Measurements from ENCODE around the gene TICRR.
"Not testable (repeated sequence)": the region's sequence is repeated elsewhere in the genome, so short reads cannot be mapped to it uniquely, and the experiment has no call there.

The TICRR gene

DNA sequence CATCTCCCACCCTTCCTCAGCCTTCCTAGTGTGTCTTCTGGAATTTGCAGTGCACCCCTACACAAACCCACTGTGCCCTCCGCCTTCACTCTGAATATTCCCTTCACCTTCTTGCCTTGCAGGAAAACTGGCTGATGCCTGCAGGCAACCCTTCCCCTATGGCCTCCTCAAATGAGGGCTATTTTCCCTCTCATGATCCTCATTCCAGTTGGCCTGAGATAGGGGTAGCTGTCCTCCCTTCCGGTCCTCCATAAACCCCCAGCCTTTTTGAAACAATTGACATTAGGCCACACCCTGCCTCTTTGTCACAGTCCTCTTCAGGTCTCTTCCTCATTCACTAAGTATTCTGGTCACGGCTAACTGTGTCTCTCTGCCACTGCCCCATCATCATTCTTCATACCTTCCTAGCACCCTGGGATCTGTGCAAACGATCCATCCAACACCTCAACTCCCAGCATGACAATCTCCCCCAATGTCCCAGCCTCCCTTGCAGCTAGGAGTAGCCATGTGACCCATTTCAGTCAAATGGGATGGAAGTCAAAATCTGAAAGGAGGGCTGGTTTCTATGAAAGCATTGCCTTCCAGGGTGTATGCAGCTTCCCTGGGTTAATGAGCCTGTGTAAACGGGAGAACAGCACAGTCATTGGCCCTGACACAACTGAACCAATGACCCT, 8.5 kb upstream of the TICRR start:
- DNase-seq: no peak

DNA sequence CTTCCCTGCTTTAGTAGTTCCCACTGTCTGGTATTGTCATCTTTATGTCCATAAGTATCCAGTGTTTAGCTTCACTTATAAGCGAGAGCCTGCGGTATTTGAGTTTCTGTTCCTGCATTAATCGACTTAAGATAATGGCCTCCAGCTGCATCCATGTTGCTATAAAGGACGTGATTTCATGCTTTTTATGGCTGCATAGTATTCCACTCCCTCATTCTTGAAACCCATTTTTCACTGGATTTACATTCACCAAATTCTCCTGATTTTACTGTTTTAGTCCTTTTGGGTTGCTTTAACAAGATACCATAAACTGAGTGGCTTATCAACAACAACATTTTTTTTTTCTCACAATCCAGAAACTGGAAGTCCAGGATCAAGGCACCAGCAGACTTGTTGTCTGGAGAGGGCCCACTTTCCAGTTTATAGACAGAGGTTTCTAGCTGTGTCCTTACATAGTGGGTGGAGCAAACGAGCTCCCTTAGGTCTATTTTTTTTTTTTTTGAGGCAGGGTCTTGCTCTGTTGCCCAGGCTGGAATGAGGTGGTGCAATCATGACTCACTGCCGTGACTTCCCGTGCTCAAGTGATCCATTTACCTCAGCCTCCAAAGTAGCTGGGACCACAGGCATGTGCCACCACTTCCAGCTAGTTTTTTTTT, 6.1 kb upstream of the TICRR start:
- no peak for DNase-seq

DNA sequence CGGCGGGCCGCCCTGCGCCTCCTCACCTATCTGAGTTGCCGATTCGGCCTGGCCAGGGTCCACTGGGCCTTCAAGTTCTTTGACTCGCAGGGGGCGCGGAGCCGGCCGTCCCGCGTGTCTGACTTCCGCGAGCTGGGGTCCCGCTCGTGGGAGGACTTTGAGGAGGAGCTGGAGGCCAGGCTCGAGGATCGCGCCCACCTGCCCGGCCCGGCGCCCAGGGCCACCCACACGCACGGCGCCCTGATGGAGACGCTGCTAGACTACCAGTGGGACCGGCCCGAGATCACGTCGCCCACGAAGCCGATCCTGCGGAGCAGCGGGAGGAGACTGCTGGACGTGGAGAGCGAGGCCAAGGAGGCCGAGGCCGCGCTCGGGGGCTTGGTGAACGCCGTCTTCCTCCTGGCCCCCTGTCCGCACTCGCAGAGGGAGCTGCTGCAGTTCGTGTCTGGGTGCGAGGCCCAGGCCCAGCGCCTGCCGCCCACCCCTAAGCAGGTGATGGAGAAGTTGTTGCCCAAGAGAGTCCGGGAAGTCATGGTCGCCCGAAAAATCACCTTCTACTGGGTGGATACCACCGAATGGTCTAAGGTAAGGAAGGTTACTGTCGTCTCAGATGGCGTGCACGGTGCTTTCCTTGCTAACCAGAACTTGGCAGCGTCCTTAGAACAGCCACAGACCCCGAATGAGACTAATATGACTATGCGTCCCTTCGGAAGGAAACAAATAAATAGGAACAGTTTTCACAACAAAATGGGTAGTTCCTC, 567 bp downstream of the TICRR start:
- DNase-seq: no peak

DNA sequence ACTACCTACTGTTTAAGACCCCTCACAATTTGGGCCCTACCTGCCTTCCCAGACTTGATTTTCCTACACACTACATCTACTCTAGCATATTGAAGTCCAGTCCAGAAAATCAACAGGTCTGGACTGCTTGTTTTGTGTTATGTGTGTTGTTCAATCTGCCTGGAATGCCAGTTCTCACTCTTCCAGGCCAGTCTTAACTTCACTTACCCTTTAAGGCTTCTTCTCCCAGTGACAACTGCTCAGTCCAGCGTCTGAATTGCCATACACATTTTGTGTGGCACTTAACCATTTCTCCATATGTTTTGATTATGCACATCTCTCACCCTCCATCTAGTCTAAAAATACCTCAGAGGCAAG, 1.1 kb downstream of the TICRR start:
- no peak for DNase-seq

DNA sequence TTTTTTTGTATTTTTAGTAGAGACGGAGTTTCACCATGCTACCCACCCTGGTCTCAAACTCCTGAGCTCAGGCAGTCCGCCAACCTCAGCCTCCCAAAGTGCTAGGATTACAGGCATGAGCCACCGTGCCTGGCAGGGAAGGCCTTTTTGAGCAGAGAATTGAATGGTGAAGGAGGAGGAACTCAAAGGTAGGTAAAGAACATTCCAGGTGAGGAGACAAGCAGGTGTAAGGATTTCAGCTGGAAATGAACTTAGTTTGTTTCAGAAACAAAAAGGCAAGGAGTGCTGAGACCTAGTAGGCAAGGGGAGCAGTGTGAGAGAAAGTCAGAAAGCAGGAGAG, 2.5 kb downstream of the TICRR start:
- DNase-seq: no peak

DNA sequence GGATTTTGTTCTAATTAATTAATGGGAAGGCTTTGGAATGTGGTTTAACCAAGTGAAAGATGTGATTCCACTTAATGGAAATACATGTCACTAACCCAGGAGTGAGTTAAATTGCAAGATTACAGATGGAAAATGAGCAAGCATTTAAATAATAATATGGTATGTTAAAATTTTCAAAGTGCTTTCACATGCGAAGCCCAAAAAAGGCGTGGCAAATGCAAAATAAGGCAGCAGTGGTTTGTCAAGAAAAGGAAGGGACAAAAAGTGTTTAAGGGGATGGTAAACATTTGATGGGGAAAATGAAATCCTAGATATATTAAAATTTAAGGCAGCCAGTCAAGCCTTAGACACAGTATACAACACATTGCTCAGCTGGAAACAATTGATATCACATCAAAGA, 2.9 kb downstream of the TICRR start:
- DNase-seq: no peak

DNA sequence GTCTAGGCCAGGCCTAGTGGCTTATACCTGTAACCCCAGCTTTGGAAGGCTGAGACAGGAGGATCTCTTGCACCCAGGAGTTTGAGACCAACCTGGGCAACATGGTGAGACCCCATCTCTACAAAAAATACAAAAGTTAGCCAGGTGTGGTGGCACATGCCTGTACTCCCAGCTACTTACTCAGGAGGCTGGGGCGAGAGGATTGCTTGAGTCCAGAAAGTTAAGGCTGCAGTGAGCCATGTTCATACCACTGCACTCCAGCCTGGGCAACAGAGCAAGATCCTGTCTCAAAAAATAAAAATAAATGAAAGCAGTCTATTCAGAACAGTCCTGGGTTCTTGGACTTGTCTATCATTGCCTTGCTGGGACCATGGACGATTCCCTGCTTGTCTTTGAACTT, 5.5 kb downstream of the TICRR start:
- not testable (repeated sequence) for DNase-seq

DNA sequence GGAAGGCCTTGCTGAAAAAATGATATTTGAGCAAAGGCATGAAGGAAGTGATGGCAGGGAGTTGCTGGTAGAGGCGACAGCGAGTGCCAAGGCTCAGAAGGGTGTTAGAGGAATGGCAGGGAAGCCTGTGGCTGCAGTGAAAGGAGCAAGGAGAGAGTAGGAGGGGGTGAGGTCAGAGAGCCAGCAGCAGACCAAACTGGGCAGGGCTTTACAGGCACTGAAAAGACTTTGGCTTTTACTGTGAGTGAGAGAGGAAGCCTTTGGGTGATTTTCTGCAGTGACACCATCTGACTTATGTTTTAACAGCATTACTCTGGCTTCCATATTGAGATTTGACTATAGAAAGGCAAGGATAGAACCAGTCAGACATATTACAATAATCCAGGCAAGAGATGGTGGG, 11.4 kb downstream of the TICRR start:
- no peak for DNase-seq

DNA sequence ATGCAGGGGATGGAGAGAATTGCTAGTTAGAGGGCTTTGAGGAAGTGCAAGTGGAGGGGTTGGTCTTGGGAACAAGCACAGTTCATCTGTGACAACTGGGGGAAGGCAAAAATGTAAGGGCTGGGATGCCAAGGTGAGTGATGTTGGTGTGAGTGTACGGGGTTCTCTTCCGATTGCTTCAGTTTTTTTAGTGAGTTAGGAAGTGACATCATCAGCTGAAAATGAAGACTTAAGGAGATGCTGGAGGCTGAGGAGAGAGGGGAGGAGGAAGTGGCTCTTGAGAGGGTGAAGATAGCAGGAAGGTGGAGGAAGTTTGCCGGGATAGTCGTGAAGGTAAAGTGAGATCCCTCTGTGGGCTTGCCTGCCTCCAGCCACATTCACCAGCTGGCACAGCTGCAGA, 12.7 kb downstream of the TICRR start:
- no peak for DNase-seq

DNA sequence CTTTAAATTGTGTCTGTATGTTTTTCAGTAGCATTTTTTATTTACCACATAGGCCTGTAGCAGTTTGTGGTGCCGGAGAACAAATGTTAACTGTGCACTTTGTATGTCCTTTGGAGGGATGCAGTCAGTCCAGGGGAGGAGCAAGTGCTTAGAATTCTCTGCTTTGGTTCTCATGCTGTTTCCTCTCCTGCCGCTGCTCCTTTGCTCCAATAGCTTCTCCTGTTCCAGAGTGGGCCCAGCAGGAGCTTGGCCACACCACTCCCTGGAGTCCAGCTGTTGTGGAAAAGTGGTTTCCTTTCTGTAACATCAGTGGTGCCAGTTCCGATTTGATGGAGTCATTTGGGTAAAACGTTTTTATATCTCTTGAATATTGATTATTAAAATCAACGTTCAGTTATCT, 16.6 kb downstream of the TICRR start:
- DNase-seq: no peak

DNA sequence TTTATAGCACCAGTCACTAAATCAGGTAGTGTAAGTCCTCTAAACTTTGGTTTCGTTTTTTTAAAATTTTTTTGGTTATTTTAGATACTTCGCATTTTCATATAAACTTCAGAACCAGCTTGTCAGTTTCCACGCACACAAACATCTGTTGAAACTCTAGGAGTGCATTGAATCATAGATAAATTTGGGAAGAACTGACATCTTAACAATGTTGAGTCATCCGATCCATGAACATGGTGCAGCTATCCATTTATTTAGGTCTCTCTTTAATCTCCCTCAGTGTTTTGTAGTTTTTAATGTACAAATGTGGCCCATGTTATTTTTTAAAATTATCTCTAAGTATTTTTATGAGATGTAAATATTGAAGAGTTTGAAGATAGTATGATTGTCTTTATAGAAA, 17.7 kb downstream of the TICRR start:
- DNase-seq: no peak

DNA sequence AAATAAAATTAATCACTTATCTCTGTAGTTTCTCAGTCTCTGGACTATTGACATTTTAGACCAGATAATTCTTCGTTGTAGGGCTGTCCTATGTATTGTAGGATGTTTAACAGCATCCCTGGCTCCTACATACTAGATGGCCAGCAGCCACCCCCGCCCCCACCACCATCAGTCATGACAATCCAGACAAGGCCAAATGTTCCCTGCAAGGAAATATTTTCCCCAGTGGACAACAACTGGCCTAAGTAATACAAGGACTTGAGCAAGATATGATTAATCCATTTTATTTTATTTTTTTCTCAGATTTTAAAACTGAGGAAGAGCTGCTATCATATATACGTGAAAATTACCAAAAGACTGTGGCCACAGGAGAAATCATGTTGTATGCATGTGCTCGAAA, 23.8 kb downstream of the TICRR start:
- no peak for DNase-seq

DNA sequence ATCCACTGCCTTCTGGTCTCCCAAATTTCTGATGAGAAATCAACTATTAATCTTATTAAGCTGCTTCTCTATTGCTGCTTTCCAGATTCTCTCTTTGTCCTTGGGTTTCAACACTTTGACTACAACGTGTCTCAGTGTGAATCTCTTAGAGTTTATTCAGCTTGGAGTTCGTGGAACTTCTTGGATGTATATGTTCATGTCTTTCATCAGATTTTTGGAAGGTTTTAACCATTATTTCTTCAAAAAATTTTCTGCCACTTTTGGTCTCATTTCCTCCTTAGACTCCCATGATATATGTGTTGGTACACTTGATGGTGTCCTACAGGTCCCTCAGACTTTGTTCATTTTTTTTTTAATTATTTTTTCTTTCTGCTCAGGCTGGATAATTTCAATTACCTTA, 36.0 kb downstream of the TICRR start:
- no peak for DNase-seq

DNA sequence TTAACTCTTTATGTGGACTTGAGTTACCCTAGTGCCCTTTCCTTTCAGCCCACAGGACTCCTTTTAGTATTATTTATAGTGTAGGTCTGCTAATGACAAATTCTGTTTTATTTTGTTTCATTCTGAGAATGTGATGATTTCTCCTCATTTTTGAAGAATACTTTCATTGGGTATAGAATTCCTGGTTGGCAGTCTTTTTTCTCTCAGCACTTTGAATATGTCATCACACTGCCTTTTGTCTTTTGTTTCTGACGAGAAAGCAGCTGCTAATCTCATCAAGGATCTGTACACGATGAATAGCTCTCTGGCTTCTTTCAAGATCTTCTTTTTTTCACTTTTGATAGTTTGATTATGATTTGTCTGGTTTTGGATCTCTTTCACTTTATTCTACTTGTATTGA, 37.8 kb downstream of the TICRR start:
- no peak for DNase-seq

DNA sequence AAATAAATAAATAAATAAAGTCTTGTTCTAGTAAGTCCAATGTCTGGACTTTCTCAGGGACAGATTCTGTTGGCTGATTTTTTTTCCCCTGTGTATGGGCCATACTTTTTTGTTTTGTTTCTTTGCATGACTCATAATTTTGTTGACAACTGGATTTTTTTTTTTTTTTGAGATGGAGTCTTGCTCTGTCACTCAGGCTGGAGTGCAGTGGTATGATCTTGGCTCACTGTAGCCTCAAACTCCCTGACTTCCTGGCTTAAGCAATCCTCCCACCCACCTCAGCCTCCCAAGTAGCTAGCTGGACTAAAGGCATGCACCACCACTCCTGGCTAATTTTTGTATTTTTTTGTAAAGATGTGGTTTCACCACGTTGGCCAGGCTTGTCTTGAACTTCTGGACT, 38.9 kb downstream of the TICRR start:
- DNase-seq: no peak

DNA sequence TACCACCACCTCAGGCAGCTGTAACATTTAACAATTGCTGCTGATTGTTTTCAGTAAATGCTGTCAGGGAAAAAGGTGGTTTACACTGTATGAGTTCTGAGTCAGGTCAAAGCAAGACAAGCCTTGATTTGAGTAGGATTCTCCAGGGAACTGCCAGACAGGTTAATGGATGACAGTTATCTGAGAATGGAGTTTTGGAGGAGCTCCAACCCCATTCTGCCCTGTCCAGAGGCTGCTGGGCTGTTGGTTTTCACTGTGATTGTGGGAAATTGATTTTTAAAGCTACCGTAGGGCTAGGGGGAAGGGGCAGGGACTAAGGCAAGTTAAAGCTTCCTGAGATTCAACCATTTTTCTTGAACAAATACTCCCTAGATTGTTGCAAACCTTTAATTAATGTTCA, 39.9 kb downstream of the TICRR start:
- DNase-seq: no peak

DNA sequence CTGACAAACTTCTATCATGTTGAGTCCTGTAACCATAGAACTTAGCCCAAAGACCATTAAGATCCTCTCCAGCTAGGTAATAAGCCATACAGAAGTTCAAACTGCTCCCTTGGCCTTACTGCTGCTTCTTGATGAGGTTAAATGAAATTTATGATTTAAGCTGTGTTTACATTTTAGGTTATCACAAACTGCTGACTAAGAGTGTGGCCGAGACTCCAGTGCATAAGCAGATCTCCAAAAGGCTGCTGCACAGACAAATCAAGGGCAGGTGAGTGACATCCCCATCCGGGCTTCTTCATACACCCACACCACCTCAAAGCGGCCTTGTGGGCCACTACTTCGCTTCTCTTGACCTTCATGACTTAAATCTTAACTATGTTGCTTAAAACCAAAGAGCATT, 41.0 kb downstream of the TICRR start:
- DNase-seq: no peak

DNA sequence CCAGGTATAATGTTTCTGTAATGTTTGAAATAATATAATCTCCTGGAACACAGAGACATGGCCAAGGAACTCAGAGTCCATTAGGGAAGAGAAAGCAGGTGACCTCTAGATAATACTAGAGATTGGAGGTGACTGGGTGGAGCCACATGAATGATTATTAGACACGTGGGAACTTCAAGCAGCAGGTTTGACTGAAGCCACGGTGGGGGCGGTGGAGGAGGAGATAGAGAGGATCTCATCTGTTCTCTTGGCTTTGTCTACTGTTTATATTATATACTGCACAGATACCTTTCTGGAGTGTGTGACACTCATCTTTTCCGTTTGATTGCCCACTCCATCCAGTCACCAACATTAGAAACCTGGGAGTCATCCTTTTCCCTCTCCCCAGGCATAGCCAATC, 46.3 kb downstream of the TICRR start:
- no peak for DNase-seq

DNA sequence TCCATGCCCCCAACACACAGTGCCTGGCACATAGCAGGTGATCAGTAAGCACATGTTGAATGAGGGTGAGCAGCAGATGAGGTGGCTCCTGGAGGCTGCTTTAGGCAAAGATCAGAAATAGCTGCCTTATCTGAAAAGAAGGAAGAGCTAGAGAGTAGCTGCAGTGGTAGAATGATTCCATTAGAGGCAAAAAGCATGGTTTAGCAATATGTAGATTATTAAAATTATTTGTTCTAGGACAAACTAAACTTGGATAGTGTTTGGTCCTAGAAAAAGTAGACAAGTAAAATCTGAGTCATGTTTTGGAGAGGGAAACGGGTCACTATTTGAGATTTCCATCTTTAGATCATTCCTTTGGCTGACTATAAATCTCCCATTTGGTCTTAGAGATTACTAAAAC, 47.9 kb downstream of the TICRR start:
- DNase-seq: no peak

DNA sequence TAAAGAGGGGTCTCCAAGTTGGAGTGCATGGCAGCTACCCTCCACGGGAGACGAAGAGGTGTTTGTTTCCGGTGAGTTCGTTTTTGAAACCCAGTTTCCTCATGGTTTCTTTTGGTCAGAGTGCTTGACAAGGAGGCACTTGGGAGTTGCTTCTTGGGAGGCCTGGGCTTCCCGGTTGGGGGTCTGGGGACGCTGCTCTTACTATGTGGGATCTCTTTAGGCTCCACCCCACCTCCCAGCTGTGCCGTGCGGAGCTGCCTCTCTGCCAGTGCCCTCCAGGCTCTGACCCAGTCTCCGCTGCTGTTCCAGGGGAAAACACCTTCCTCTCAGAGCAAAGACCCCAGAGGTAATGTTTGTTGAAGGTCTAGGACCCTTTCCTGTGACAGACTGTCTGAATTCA, 50.4 kb downstream of the TICRR start:
- DNase-seq: no peak

DNA sequence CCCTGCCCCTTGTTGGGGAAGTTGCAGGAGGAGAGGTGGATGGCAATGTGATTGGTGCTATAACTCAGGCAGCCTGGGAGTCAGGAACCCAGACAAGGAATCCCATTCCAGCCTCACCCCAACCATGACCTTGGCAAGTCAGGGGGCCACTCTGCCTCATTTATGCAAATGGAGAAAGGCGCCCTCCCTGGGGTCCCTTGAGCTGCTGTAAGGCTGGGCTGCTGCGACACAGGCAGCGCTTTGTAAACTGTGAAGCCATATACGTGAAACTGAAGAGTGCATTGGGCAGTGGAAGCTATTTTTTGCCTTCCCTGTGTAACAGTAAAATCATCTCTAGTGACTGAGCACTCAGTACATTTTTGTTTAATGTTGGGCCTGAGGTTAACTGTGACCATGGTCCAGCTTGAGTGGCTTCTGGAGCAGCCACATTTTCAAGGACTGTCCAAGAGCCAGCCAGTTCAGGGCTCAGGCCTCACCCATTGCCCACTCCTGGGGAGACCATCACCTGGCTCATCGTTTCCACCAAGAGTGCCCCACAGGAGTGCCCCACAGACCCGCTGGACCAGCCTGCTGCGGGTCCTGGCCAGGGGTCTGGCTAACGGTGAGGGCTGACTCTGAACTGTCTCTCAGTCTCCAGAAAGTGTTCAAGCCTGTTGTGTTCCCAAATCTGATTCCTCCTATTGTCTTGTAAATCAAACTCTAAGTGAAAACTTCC, 52.1 kb downstream of the TICRR start:
- no peak for DNase-seq

DNA sequence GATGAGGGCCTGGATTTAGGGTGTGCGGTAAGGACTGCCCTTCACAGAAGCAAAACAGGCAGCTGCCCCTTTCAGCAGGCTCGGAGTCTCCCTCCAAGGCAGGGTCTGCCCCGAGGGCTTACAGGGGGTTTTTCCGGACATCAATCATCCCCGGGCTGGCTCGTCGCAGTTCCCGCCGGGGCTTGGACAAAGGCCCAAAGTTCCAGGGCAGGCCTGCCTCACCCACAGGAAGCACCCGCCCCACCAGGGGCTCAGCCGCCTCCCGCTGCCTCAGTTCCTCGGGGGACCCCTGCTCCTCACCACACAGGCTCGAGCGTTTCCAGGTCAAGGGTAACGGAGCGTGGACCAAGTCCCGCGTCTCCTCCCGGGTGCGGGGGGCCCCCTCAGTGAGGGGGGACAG, 53.0 kb downstream of the TICRR start:
- no peak for DNase-seq

DNA sequence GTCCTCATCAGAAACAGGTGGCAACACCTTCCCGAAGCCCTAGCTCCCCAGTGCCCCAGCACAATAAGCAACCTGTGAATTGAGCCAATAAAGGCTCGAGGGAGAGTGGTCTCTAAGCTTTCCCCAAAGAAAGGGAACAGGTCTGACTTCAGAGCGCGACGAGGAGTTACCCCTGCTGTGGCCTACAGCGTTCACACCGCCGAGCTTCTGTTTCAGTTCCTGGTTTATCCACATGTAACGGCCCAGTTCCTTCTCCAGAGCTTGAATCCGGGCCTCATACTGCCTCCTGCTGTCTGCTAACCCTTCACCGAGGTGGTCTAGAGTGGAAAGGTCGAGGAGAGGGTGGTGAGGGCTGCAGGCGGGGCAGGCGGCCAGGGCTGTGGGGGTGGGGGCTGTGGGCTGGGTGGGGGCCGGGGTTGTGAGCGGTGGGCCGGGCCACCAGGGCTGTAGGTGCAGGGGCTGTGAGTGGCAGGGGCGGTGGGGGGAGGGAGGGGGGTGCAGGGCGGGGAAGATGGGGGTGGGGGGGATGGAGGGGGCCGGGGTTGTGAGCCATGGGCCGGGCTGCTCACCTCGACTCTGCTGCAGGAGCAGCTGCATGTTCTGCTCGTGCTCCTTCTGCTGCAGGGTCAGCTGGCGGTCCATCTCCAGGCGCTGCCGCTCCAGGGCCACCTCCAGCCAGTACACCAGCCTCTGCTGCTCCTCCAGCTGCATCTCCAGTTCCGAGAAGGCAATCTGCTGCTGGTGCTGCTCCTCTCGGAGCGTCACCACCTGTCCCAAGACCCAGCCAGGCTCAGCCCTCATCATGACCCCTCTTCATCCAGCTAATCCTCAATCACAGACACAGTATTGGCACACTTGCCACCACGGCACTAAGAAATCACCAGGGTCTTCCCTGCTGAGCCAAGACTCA, 53.8 kb downstream of the TICRR start:
- no peak for DNase-seq

Data from KG1 (cell line).